Fibroblast of mammary gland (primary cell): ENCODE data around the gene TNFAIP1.

ENCODE experiments used
- DNase-seq: peaks from one replicate; pipeline ENCODE4 v3.0.0-alpha.2; 2010; ENCODE audit warnings: low read depth
- H3K4me3 ChIP-seq: 2 replicates; pipeline ENCODE4 v1.5.1; 2011; ENCODE audit warnings: low read depth, mild to moderate bottlenecking, low read length, moderate library complexity; ENCODE audit not compliant: control insufficient read depth
- CTCF ChIP-seq: conservative IDR thresholded peaks from 2 replicates; pipeline ENCODE4 v1.5.1; 2011; ENCODE audit warnings: low read depth, low read length, inconsistent platforms; ENCODE audit not compliant: control insufficient read depth, insufficient read depth

Gene TNFAIP1

GRCh38 chr17:28390563-28390962 lies 55.0 kb downstream of the TNFAIP1 start:
- no peak for TF ChIP-seq CTCF
- DNase-seq, result no peak
- no peak overlapping the region for H3K4me3 ChIP-seq

- no peak for DNase-seq
- no peak overlapping the region for H3K4me3 ChIP-seq
- no peak for TF ChIP-seq CTCF
These were observed 55.4 kb downstream of the TNFAIP1 start for GRCh38 chr17:28390984-28391383.

- TF ChIP-seq CTCF, result no peak
- H3K4me3 ChIP-seq, result no peak overlapping the region
- DNase-seq, result no peak
These were observed 55.8 kb downstream of the TNFAIP1 start for GRCh38 chr17:28391401-28391800.

- H3K4me3 ChIP-seq, result no peak overlapping the region
- no peak for TF ChIP-seq CTCF
- DNase-seq, result peak; percentile 53
These were observed 56.9 kb downstream of the TNFAIP1 start for GRCh38 chr17:28392491-28392890.

- TF ChIP-seq CTCF, result no peak
- no peak overlapping the region for H3K4me3 ChIP-seq
- peak; percentile 21 for DNase-seq
These were observed 59.0 kb downstream of the TNFAIP1 start for GRCh38 chr17:28394337-28395116.

- no peak for DNase-seq
- TF ChIP-seq CTCF, result no peak
- no peak overlapping the region for H3K4me3 ChIP-seq
These were observed 59.9 kb downstream of the TNFAIP1 start for GRCh38 chr17:28395426-28395825.

- DNase-seq, result no peak
- H3K4me3 ChIP-seq, result no peak overlapping the region
- no peak for TF ChIP-seq CTCF
These were observed 60.4 kb downstream of the TNFAIP1 start for GRCh38 chr17:28395968-28396367.
